K562 (cell line): ENCODE results near the gene DNER. TPM values are rescaled to one million over a fixed set of nuclear protein-coding genes. Genes with fewer than 3 reads are reported as not detected.

Source experiments
- ATAC-seq: fragments of 200-7000 bp; cut with Tn5 transposase; 3 replicates; pipeline ENCODE4 v1.9.1; 2020; ENCODE audit warnings: moderate library complexity
- BruUV-seq: library from RNA; stranded (reverse); fragments of 400-500 nt; replicated peaks from 2 replicates; lab custom pipeline; 2021; lab: Mats Ljungman, UMichigan
- CTCF ChIA-PET: fragments of 300-600 bp; formaldehyde crosslinking; extraction: SDS; loops from one replicate; lab custom pipeline; 2021; ENCODE audit warnings: low intra/inter-chr PET ratio; lab: Yijun Ruan, JAX
- POLR2A ChIA-PET: fragments of 300-600, 350-650 bp; sonication (Branson Sonifier 250); formaldehyde crosslinking; extraction: SDS; loops from one replicate; lab custom pipeline; 2021; ENCODE audit warnings: antibody characterized with exemption, inconsistent platforms; lab: Yijun Ruan, JAX
- DNase-seq, 4 experiments: peaks; one replicate each; pipeline versions ENCODE4 v3.0.0 to v3.0.0-alpha.2; 2011 to 2018; ENCODE audit warnings: low spot score in 3 of 4, mixed read lengths in 3 of 4; ENCODE audit errors: extremely low read depth in 1 of 4
- FAIRE-seq: peaks from 2 replicates; lab custom pipeline; 2011; peaks lifted over from hg19 to GRCh38; lab: Jason Lieb, UNC
- H2AFZ ChIP-seq: 2 replicates; pipeline ENCODE4 v1.6.0; 2011; ENCODE audit warnings: low read depth, low read length, control low read depth, inconsistent platforms
- H3K27ac ChIP-seq: fragments of 200-600 bp; 3 replicates; pipeline ENCODE4 v1.8.0; 2011; ENCODE audit warnings: low read depth, mild to moderate bottlenecking, control low read depth, inconsistent platforms, low read length, moderate library complexity, mixed read lengths; ENCODE audit errors: extremely low read depth
- H3K27me3 ChIP-seq, 2 experiments: fragments of 300-600 bp in 1 of 2; 2 replicates in 1 of 2; 3 replicates in 1 of 2; pipeline versions ENCODE4 v1.6.0 to v1.8.0; 2011; ENCODE audit warnings: inconsistent platforms in 2 of 2, low read length in 2 of 2, mild to moderate bottlenecking in 1 of 2, mixed read lengths in 1 of 2, moderate library complexity in 1 of 2; ENCODE audit not compliant: control insufficient read depth in 2 of 2, insufficient read depth in 2 of 2
- H3K36me3 ChIP-seq: fragments of 300-600 bp; 3 replicates; pipeline ENCODE4 v1.8.0; 2011; ENCODE audit warnings: mild to moderate bottlenecking, low read length, inconsistent platforms; ENCODE audit not compliant: control insufficient read depth, insufficient read depth
- H3K4me1 ChIP-seq, 2 experiments: fragments of 200-600 bp in 1 of 2; replicated peaks in 1 of 2; 2 replicates in 1 of 2; 3 replicates in 1 of 2; pipeline versions ENCODE4 v1.5.1 to v1.8.0; 2011; ENCODE audit warnings: inconsistent platforms in 2 of 2, low read length in 2 of 2, mild to moderate bottlenecking in 1 of 2, mixed read lengths in 1 of 2, moderate library complexity in 1 of 2; ENCODE audit not compliant: control insufficient read depth in 2 of 2, insufficient read depth in 2 of 2
- H3K4me2 ChIP-seq: 2 replicates; pipeline ENCODE4 v1.6.1; 2011; ENCODE audit warnings: low read length, control low read depth, inconsistent platforms, mixed read lengths; ENCODE audit not compliant: insufficient read depth
- H3K4me3 ChIP-seq: fragments of 200-600 bp; sonication (generic), shearing (Covaris generic); 2 replicates; pipeline ENCODE4 v1.5.1; 2016; ENCODE audit warnings: control low read depth, inconsistent platforms
- H3K79me2 ChIP-seq: fragments of 200-600 bp; 3 replicates; pipeline ENCODE4 v1.8.0; 2011; ENCODE audit warnings: low read length, inconsistent platforms; ENCODE audit not compliant: control insufficient read depth, insufficient read depth
- H3K9ac ChIP-seq, 2 experiments: 2 replicates each; pipeline versions ENCODE4 v1.6.0 to v1.6.1; 2011; ENCODE audit warnings: low read depth in 2 of 2, low read length in 2 of 2, control low read depth in 1 of 2, inconsistent platforms in 1 of 2, mild to moderate bottlenecking in 1 of 2, mixed read lengths in 1 of 2; ENCODE audit not compliant: insufficient read depth in 1 of 2
- H3K9me1 ChIP-seq: one replicate; pipeline ENCODE4 v1.6.0; 2011; ENCODE audit warnings: inconsistent platforms, mild to moderate bottlenecking, low read length, moderate library complexity; ENCODE audit not compliant: control insufficient read depth, insufficient read depth
- H3K9me3 ChIP-seq: replicated peaks from 2 replicates; pipeline ENCODE4 v1.5.1; 2011; ENCODE audit warnings: low read depth, low read length, inconsistent platforms; ENCODE audit not compliant: control insufficient read depth, insufficient read depth
- H4K20me1 ChIP-seq: replicated peaks from 2 replicates; pipeline ENCODE4 v1.6.1; 2011; ENCODE audit warnings: low read length, inconsistent platforms, mixed read lengths; ENCODE audit not compliant: control insufficient read depth, insufficient read depth
- HIVEP1 ChIP-seq: fragments of 250-450 bp; sonication (Bioruptor Pico); IDR thresholded peaks from 2 replicates; pipeline ENCODE4 v1.4.0; 2020; ENCODE audit warnings: mild to moderate bottlenecking
- HMBOX1 ChIP-seq: sonication (generic); IDR thresholded peaks from 2 replicates; pipeline ENCODE4 v1.6.1; 2016
- LEF1 ChIP-seq: fragments of 450-650 bp; IDR thresholded peaks from 2 replicates; pipeline ENCODE4 v1.6.1; 2016; ENCODE audit warnings: mild to moderate bottlenecking
- MIER1 ChIP-seq: fragments of 450-650 bp; IDR thresholded peaks from 2 replicates; pipeline ENCODE4 v1.6.1; 2016; ENCODE audit warnings: antibody characterized with exemption, mild to moderate bottlenecking, low read depth
- POLR2AphosphoS5 ChIP-seq: IDR thresholded peaks from 2 replicates; pipeline ENCODE4 v1.6.1; 2011; ENCODE audit warnings: mild to moderate bottlenecking, low read depth, low read length, moderate library complexity; ENCODE audit not compliant: control insufficient read depth, insufficient read depth
- RBM17 ChIP-seq: fragments of 200-400 bp; formaldehyde crosslinking; IDR thresholded peaks from 2 replicates; pipeline ENCODE4 v1.6.1; 2017; ENCODE audit warnings: low read depth, mild to moderate bottlenecking, low read length, borderline replicate concordance
- RHOXF2B ChIP-seq: fragments of 250-450 bp; sonication (Bioruptor Pico); conservative IDR thresholded peaks from 2 replicates; pipeline ENCODE4 v1.5.1; 2021
- SIX5 ChIP-seq, 2 experiments: IDR thresholded peaks; 2 replicates each; pipeline ENCODE4 v1.6.1; 2011; ENCODE audit warnings: low read length in 2 of 2, borderline replicate concordance in 1 of 2, low read depth in 1 of 2, mild to moderate bottlenecking in 1 of 2, moderate library complexity in 1 of 2; ENCODE audit not compliant: insufficient read depth in 1 of 2
- TAF7 ChIP-seq: fragments of 450-650 bp; IDR thresholded peaks from 2 replicates; pipeline ENCODE4 v1.6.1; 2016; ENCODE audit warnings: missing genetic modification characterization, missing compliant biosample characterization
- TAL1 ChIP-seq: fragments of 450-650 bp; IDR thresholded peaks from 2 replicates; pipeline ENCODE4 v1.6.1; 2016; ENCODE audit warnings: mild to moderate bottlenecking
- TOE1 ChIP-seq, 2 experiments: fragments of 450-650 bp in 1 of 2; sonication (generic) in 1 of 2; formaldehyde crosslinking in 1 of 2; IDR thresholded peaks; 2 replicates each; pipeline versions ENCODE4 v1.7.1 to v1.8.0; 2016 to 2022; ENCODE audit warnings: borderline replicate concordance in 2 of 2, mild to moderate bottlenecking in 2 of 2, antibody characterized with exemption in 1 of 2, inconsistent platforms in 1 of 2, low read depth in 1 of 2, missing genetic modification reagents in 1 of 2, moderate library complexity in 1 of 2
- ZFP36 ChIP-seq: fragments of 150-350 bp; IDR thresholded peaks from 2 replicates; pipeline ENCODE4 v1.6.1; 2018; ENCODE audit warnings: low read length, low read depth; ENCODE audit not compliant: partially characterized antibody
- ZNF12 ChIP-seq: sonication (generic); formaldehyde crosslinking; IDR thresholded peaks from 2 replicates; pipeline ENCODE4 v1.4.0; 2020; ENCODE audit warnings: mild to moderate bottlenecking, missing genetic modification reagents
- ZNF124 ChIP-seq: sonication (generic); formaldehyde crosslinking; IDR thresholded peaks from 2 replicates; pipeline ENCODE4 v1.8.1; 2022; ENCODE audit warnings: missing genetic modification reagents
- ZNF431 ChIP-seq: sonication (generic); formaldehyde crosslinking; IDR thresholded peaks from 2 replicates; pipeline ENCODE4 v1.8.0; 2022; ENCODE audit warnings: mild to moderate bottlenecking, missing genetic modification reagents
- WGBS: fragments of 100-300 bp; shearing (Covaris generic); methylation state at CpG from one replicate; pipeline ENCODE4 v1.1.6; 2016; ENCODE audit warnings: low coverage, mixed read lengths; ENCODE audit not compliant: insufficient coverage; ENCODE audit errors: missing lambda C conversion rate; 5-methylcytosine and 5-hydroxymethylcytosine counted together
- in situ Hi-C: fragments of 300-500 bp; cut with MboI; formaldehyde crosslinking; loops from 4 replicates; pipeline ENCODE4 v1.15.0; 2018; ENCODE audit warnings: inconsistent platforms, mixed read lengths
- intact Hi-C: fragments of 100-400 bp; cut with micrococcal nuclease; formaldehyde crosslinking; loops from 2 replicates; pipeline ENCODE4 v1.14.2; 2022
- polyA plus RNA-seq, 8 experiments: library from polyadenylated mRNA; depleted of rRNA in 4 of 8; stranded (reverse) in 5 of 8; unstranded in 3 of 8; fragments of >200 nt; fragmentation: Nextera tagmentation in 2 of 8; fragmentation: Illumina TruSeq in 1 of 8; extraction: Ambion mirVana in 2 of 8; extraction: Trizol in 1 of 8; gene quantifications; 2 replicates each; pipeline versions ENCODE4 v1.2.1 to v1.2.3, GENCODE V29; 2011 to 2014; ENCODE audit warnings: inconsistent platforms in 1 of 8, missing spikeins in 1 of 8
- total RNA-seq, 7 experiments: library from RNA; depleted of rRNA in 6 of 7; stranded (reverse); fragments of >200 nt in 6 of 7; fragmentation: Illumina TruSeq in 2 of 7; extraction: Trizol in 2 of 7; gene quantifications; 2 replicates each; pipeline versions ENCODE4 v1.2.1 to v1.2.3, GENCODE V29; 2011 to 2021; ENCODE audit warnings: low replicate concordance in 1 of 7

DNER gene
- total and polyA plus RNA-seq, 9 of the 15 experiments (the other 6 are each of a cell fraction or from before 2014, with no cell fraction given) = not detected

GRCh38 chr2:229410946-229411345 is 303.4 kb downstream of the DNER start:
- Histone ChIP-seq H3K27me3 (no peaks in the 10 kb centered on the region), H3K9me3 (no peaks in the 10 kb centered on the region), H3K9ac (no peak overlapping the region), H2AFZ (no peak overlapping the region), H3K4me2 (no peak overlapping the region), H3K27ac (no peak overlapping the region), H3K4me1 (no peaks in the 10 kb centered on the region), H3K4me3 (no peak overlapping the region), H3K36me3 (no peaks in the 10 kb centered on the region), H3K79me2 (no peaks in the 10 kb centered on the region), H3K9me1 (no peaks in the 10 kb centered on the region), H4K20me1 (no peaks in the 10 kb centered on the region)
- BruUV-seq = no TSS peak
- in situ Hi-C loops = no loop called here
- TF ChIP-seq TAL1 = no peak
- no peak for TF ChIP-seq RBM17
- TF ChIP-seq RHOXF2B (CRISPR knock-in tag) = no peak
- no peak for TF ChIP-seq HIVEP1
- no peak for TF ChIP-seq ZNF12 (CRISPR knock-in tag)
- TF ChIP-seq MIER1 = no peak
- no peak for TF ChIP-seq ZNF431
- TF ChIP-seq TOE1 (IDR thresholded peaks at IDR 0.05; ENCODE audit: borderline replicate concordance) = no peak
- no peak for TF ChIP-seq TOE1 (CRISPR knock-in tag; IDR thresholded peaks at IDR 0.05; ENCODE audit: borderline replicate concordance, low read depth)
- TF ChIP-seq LEF1 = no peak
- TF ChIP-seq ZNF124 (CRISPR knock-in tag) = no peak
- no peak for TF ChIP-seq TAF7
- TF ChIP-seq HMBOX1 = no peak
- TF ChIP-seq SIX5 (IDR thresholded peaks at IDR 0.05; ENCODE audit: borderline replicate concordance in 1 of 2, insufficient read depth in 1 of 2, low read depth in 1 of 2, low read length in 2 of 2) = no peak
- TF ChIP-seq POLR2AphosphoS5 = no peak
- no peak for TF ChIP-seq ZFP36
- no peak for ATAC-seq
- WGBS = 0% methylated on average over 5 of the region's 5 CpGs
- no peak for FAIRE-seq
- ChIA-PET CTCF (no interaction called here), POLR2A (no interaction called here)
- DNase-seq = no peak
- intact Hi-C loops = no loop called here
